HG02642 (cell line): ENCODE measurements around the gene WHRN.

Experiments
- ATAC-seq: cut with Tn5 transposase; IDR thresholded peaks from one replicate; pipeline ENCODE4 v1.9.1; 2021; ENCODE audit warnings: mild to moderate bottlenecking; ENCODE audit not compliant: unreplicated experiment, poor library complexity

Gene WHRN

DNA sequence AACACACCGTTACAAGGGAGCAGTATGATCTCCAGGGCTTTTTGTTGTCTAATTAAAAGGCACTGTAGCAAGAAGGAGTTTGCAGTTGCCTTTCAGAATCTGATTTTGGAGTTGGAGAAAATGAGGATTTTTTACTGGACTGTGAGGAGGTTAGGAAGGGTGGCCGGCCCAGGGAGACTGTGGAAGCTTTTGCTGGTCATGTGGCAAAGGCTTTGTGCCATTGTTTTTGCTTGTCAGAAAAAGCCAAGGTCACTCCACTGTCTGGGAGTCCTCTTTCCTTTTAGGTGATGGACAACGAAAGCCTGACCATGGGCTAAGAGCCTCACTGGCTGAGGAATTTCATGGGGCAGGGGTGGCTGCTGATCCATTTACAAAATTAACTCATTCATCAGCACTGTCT, 10.3 kb upstream of the WHRN start:
- ATAC-seq: no peak

DNA sequence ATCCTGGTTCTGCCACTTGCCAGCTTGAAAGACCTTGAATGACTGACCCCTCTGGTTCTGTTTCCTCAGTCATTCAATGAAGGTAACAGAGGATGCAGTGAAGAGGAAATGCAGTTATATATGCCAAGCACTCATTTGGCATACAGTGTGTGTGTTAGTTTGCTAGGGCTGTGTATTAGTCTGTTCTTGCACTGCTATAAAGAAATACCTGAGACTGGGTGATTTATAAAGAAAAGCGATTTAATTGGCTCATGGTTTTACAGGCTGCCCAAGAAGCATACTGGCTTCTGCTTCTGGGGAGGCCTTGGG, 8.6 kb upstream of the WHRN start:
- ATAC-seq: no peak

DNA sequence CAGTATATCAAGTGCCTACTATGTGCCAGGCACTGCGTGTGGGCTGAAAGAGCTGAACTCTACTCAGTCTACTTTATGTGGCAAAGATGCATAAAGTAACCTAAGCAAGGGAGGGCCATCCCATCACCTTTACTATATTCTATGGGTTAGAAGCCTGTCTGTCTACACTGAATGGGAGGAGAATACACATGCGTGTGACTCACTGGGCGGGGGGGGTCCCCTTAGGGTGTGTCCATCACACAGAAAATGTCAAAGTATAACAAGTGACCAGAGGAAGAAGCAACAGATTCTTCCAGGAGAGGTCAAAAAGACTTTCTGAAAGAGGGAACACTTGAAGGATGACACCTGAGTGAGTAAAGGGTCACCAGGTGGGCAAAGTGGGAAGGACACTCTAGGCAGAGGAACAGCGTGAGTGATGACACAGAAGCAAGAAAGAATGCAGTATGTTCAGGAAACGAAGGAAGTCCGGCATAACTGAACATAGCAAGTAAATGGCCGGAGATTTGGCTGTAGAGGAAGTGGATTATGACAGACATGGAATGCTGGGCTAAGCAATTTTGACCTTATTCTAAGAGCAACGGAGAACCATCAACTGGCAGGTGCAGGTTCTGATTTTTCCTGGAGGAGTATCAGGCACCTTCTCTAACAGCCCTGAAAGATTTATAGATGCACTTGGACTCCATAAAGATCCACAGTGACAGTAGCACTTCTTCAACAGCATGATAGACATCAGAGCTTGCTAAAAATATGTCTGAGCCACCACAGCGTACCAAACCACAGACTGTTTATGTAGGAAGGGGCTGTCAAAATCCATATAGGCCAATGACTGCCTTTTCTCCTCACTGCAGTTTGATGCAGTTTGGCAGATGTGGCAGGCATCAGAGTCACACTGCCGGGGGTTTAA, 8.0 kb upstream of the WHRN start:
- ATAC-seq: no peak

DNA sequence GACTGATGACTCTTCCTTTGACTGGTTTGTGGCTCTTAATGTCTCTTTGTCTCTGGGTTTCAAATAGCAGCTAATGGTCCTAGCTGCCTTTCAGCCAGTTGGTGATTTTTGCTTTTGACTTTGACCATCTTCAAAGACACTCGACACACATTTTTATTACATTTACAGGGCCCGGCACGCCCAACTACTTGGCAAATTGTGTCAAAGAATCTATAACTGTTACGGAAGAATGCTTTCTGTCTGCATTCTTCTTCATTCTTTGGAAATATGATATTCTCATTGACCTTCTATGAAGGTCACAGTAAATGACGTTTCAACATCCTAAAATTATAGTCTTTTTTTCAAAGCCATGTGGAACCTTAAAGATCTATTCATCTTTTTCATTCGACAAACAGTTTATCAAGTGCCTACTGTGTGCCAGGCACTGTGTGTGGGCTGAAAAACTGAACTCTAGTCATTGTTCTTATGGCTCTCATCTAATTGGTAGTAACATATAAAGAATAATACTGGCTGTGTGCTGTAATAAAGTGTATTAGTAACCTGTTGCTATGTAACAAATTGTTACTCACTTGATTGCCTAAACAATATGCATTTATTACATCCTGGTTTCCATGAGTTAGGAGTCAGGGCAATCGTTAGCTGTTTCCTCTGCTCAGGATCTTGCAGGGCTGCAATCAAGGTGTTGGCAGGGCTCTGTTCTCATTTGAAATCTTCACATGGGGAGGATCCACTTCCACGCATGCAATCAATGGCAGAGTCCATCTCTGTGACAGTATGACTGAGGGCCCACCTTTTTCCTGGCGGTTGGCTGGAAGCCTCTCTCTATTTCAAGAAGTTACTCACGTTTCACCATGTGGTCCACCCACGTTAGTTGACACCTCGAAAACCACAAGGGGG, 7.0 kb upstream of the WHRN start:
- ATAC-seq: no peak

DNA sequence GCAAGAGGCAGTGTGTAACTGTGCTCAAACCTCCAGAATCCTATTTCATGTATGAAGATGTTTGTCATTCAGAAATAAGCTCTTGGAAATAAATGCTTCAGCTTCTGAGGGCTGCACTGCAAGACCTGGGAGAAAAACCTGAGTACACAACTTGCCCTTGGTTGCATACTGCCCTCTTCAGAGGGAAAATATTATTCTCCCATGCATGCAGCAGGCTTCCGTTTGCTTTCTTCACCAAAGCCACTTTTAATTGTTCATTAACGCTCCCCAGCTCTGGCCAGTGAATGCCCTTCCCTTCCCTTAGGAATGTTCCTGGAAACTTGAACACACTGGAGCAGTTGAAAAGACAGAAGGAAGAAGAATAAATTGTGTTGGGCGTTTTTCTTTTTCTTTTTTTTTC, 2.5 kb upstream of the WHRN start:
- ATAC-seq: no peak

DNA sequence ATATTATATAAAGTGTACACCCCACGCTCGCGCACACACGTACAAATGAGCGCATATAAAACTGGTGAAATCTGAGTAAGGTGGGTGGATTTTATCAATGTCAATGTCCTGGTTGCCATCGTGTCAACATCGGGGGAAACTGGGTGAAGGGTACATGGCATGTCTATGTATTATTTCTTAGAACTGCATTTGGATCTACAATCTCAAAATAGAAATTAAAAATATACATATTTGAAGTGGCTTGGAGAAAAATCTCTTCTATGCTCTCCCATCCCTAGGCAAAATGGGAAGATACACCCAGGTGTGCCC, 763 bp upstream of the WHRN start:
- ATAC-seq: no peak

DNA sequence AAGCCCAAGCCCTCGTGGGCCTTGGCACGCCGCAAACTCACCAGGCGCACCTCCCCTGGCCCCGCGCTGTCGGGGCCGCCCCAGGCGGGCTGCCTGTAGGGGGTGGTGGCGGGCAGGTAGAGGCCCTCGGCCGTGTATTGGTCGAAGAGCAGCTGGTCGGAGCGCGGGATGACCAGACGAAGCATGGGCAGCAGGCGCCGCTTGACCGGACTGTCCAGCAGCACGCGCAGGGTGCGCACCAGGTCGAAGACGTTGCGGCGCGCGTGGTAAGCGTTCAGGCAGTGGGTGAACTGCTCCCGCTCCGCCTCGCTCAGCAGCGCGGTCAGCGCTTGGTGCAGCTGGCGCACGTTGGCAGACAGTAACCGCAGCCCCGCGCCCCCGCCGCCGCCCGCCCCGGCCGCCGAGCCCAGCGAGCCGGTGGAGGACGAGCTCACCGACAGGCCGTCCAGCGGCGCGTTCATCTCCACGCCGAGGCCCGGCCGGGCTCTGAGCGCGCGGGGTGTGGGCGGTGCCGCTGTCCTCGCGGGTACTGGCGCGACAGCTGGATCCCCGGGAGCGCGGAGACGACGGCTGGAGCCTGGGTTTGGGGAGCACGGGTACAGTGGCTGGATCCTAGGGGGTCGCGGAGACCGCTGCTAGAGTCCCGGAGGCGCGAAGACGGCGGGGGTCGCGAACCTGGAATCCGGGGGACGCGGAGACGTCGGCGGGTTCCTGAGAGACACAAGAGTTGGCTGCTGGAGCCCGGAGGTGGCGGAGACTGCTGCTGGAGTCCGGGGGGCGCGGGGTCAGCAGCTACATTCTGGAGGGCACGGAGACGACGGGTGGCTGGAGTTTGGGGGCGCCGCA, 709 bp downstream of the WHRN start:
- ATAC-seq: no peak

DNA sequence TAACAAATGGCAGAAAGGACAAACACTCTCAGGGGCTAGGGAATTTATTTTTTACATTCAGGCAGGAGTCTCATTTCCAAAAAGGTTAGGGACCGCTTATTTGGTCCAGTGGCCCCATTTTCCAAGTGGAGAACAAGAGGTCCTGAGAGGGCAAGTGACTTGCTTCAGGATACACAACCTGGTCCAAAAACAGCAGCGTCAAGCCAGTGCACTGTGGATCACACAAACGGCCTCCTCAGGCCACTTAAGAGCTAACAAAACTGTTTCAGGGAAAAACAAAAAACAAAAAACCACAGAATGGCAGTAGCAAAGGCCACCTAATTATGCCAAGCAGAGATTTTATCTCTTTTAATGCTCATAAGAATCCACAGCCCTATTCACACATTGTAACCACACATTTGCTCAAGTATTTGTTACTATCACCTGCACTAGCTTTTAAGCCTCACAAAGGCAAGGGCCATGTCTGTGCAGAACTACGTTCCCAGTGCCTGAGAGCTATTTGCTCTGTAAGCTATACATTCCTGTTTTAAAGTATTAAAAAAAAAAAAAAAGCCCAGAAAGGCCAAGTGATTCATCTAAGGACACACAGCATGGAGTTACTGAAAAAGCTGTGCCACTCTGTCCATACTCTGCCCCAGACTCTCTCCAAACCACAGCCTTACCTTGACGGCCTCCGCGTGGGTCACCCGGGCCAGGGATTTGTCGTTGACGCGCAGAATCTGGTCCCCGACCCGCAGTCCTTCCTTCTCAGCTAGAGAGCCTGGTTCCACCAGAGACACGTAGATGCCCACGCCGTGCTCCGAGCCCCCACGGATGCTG, 1.5 kb downstream of the WHRN start:
- no peak for ATAC-seq

DNA sequence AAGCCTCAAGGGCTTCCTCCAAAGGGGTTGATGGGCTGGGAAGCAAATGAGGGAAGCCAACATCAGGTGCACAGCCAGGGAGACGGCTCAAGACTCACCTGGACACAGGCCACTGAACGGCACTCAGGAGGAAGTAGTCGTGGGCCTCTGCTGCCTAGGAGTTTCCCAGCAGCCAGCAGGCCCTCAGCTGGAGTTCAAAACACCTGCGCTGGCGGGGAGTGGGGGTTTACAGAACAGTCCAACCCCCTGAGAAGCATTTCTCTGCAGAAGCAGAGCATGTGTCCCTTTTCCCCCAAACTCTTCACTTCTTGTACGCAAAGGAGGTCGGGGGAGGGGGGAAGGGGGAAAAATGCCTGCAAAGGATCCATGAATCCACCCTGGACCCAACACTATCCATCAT, 2.3 kb downstream of the WHRN start:
- ATAC-seq: no peak

DNA sequence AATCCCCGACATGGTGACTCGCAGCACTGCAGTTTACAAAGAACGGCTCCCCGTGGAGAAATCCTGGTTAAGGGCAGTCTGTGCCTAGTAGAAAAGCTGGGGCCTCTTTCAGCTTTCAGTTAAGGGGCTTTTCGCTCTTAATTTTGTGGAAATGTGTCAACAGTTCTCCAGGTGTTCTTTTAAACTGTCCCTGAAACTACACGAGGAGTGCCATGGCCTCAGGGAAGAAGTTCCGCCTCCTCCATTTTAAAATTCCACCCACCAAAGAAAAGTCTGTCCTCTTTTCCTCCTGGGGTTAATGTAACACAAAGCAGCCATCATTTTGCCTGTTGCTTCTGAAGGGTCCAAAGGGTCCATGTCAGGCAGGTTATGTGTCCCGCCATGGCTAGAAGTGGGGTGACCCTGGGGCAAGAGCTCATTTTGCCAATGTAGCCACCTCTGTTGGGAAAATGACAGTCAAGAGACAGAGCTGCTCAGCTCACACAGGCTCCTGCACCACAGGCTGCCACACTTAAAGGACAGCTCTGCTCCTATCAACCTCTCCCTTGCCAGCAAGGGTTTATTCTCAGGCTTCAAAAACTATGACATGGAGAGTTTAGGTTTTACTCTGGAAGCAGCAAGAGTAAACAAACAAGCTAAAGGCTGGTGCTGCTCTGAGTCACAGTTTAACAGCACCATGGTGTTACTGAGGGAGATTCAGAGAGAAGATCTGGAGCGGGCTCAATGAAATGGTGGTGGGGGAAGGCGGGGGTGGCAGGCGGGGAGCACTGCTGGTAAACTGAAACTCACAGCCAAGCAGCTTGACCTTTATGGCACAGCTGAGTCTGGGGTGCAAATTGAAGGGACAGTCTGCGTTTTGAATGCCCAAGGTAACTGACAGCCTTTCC, 3.2 kb downstream of the WHRN start:
- no peak for ATAC-seq

DNA sequence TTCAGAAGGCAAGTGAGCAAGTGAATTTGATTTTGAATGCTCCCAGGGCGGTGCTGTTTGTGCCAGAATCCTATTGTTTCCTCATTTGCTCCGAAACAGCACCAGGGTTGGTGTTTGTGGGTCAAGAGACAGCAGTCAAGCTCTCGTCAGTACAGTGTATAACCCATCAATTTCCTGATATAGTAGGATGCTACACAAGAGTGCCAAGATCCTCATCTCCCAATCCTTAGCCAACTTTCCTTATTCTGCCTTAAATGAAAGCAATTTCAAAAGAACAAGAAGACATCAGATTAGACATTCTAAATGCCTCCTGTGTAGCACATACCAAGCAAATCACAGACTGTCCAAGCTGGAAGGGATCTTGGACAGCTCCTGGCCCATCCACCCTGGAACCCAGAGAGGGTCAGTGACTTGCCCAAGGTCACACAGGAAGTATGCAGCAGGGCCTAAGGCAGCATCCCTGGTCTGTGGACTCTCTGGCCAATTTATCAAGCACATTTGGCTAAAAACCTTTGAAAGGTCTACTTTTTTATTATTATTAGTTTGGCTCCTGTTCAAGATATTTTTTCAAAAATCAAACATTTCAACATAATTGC, 4.5 kb downstream of the WHRN start:
- no peak for ATAC-seq

DNA sequence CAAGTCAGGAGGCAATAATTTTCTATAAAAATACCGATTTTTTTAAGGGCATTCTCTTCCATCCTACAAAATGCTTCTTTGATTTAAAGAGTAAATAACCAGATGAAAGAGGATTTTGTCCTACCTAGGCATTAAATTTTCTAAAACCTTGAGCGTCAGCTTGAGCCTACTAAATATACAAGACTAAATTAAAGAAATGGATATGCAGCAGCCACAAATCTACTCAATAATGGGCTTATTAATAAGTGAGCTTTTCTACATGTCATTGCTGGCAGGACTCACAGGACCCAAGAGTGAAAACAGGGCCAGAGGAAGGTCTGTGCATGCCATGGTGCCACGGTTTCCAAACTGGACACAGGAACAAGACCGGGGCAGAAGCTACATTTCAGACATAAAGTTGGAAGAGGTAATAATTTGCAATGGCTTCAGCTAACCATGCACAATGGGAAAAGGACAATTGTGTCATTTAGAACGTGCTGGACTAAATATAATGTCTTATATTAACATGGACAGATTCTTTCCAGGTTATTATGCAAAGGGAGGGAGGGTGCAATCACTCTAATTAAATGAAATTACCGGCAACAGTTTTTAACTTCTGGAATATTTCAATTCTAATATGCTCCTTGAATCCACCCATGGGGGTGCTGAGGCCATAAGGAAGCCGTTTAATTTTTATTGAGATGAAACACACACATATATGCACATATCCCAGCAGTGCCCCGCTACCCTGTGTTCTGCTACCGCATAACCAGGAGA, 5.2 kb downstream of the WHRN start:
- no peak for ATAC-seq

DNA sequence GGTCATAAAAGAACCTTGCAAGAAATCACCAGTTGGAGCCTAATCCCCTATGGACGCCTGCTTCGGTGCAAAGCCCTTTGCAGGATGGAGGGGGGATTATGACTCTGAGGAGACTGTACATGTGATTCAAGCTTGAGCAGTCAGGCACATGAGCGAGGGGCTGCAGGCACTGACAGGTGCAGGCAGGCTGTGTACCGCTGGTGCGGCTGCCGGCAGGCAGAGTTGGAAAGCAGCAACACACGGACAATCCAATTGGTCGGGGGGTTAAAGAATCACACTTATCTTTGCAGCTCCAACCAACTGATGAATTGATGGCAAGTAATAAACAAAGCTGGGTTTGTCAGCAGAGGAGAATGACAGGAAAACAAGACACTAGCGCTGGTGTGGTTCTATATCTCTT, 5.7 kb downstream of the WHRN start:
- ATAC-seq: no peak

DNA sequence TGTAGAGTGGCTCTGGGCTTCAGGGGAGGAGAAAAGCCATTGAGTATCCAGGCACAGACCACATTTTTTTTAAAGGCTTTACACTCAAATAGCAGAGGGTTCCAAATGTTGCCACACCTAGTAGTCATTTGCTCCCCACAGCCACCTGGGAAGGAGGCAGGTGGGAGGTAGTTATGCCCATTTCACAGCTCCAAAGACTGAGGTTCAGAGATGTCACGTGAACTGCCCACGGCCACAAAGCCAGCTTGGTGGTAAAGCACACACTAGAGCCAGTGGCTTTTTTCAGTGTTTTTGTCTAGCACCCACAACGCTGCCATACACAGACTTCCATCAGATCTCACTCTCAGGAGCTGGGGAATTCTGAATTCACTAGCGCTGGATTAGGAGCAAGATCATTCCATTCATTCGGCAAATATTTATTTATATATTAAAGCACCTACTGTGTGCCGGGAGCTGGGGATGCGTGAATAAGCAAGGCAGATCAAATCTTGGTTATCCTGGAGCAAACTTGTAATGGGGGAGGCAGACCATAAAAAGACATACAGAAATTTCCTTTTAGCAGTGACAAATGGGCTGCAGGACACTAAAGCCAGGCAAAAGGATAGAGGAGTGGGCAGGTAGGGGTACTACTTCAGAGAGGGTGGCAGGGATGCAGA, 7.4 kb downstream of the WHRN start:
- ATAC-seq: no peak

DNA sequence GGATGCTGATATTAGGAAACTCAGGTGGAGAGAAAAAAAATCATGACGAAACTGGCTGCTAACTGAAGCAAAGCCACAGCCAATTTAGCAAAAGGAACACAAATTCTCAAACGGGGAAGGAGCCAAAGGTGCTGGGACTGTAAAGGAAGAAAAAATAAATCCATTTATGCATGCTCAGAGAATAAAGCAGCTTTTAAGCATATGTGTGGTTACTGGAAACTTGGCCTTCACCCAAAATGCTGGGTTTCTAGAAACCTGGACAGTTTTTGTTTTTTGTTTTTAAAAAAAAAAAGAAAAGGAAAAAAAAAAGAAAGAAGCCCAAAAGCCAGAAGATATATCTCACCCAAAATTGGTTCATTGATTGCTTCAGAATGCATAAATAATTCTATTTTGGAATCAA, 8.0 kb downstream of the WHRN start:
- ATAC-seq: no peak

DNA sequence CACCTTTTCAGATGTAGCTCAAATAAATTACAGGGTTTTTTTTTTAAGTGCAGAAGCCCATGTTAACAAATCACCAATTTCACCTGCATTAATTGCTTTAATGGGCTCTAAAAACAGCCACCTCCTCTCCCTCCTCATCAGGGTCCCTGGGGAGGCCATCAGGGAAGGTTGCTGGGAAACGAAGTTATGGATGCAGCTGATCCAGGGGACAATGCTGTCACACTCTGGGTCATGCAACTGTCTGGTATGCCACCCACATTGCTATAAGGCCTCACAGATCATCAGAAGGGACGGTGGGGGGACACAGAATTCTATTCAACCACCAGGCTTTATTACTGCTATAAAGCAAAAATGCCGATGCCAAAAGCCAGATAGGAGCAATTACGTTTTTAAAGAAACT, 9.3 kb downstream of the WHRN start:
- no peak for ATAC-seq

DNA sequence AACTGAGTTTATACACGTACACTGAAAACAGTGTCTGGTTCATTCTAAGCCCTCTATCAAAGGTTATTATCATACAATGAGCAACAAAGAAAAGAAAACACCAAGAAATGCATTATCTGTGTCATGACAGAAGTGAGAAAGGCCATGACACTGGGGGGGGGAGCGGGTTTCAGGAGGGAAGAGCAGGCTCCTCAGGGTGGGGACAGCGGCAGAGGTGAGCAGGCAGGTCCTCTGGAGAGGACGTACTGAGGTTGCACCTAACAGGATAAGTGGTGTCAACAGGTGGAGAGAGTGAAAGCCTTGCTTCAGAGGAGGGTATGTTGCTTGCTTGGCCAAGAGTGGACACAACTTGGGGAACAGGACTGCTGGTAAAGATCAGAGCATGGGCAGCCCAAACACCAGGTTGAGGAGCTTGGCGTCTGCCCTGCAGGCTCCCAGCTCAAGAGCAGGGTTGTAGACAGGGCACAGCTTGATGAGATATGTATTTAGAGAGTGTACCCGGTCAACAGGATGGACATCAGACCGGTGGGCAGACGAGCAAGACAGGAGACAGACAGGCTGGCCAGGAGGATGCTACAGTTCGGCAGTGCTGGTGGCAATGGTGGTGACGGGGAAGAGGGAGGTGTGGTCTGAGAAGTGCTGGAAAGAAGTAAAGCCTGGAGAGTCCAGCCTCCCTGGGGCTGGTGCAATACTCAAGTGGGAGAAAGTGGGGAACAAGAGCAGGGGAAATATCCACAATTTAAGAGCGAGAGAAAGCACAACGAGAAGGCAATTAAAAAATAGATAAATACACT, 10.3 kb downstream of the WHRN start:
- ATAC-seq: no peak
